GM18951 (cell line): Measurements from ENCODE around the gene SCNN1A.

Experiments used
- POLR2A ChIP-seq: IDR thresholded peaks from 4 replicates; pipeline ENCODE4 v1.6.1; 2011; ENCODE audit warnings: mild to moderate bottlenecking; ENCODE audit not compliant: insufficient read length, insufficient read depth; ENCODE audit errors: extremely low read depth
- in situ Hi-C: fragments of 300-500 bp; cut with MboI; formaldehyde crosslinking; loops from one replicate; pipeline ENCODE4 v1.12.0; 2022; ENCODE audit warnings: low sequenced_read_pairs, mixed read lengths, inconsistent platforms; ENCODE audit not compliant: unreplicated experiment

Gene SCNN1A

DNA sequence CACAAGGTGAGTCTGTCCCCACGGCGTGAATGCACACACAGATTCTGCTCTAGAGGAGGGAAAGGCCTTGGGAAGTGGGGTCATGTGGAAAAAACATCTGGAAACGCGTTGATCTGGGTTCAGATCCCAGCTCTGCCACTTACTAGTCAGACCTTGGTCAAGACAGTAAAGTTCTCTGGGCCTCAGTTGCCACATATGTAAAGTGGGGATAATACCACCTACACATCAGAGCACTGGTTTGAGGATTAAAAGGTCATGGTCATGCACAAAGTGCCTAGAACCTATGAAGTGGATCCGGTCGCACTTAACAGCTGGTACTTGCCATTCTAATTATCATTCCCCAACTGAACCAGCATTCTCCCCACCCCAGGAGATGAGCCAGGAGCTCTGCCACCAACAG, 60.2 kb downstream of the SCNN1A start:
- in situ Hi-C loops, result no loop called here

DNA sequence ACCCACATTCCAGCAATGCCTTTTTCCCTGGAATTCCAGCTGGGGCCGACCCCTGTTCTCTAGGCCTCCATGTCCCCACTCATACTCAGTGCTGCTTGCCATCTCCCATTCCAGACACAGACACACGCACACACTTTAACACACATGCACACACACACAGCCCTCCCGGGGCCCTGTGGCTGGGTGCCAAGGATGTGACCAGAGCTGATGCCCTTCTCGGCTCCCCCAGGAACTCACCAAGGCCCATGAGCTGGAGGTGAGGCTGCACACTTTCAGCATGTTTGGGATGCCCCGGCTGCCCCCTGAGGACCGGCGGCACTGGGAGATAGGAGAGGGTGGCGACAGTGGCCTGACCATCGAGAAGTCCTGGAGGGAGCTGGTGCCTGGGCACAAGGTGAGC, 60.6 kb downstream of the SCNN1A start:
- in situ Hi-C loops, result no loop called here
- TF ChIP-seq POLR2A, result no peak

More for the DNA sequence above, 60.2 kb downstream of the SCNN1A start:
- no peak for TF ChIP-seq POLR2A

- in situ Hi-C loops, result no loop called here
- no peak for TF ChIP-seq POLR2A
Measured at GRCh38 chr12:6313326-6313940, 61.9 kb downstream of the SCNN1A start.

GRCh38 chr12:6312529-6313325, 62.6 kb downstream of the SCNN1A start:
- in situ Hi-C loops, result no loop called here
- TF ChIP-seq POLR2A, result no peak

DNA sequence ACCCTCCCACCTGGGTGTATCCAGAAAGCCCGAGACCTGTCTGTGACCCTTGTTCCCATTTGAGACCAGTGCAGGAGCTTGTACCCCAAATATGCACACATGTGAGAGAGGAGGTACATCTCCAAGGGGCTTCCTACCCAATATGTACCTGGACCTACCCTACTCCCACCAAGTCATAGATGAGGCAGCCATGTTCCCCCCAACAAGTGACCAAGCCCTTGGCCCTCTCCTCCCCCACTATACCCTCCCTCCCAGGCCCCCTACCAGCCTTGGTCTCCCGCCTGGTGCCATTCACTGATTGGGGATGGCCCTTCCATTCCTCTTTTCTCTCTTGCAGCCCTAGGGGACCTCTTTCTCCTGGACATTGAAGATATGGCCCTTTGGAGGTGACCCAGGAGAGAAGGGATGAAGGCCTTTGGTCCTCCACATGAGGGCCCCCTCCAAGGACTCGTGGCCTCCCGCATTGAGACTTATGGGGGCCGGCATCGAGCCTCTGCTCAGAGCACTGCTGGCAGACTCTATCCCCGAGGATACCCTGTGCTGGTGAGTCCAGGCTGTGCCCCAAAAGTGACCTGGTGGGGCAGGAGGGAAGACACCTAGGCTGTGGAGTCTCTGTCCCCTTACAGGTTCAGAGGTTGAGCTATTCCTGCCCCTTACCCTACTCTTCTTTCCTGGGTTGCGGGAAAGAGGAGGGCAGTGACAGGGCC, 63.4 kb downstream of the SCNN1A start:
- no peak for TF ChIP-seq POLR2A
- in situ Hi-C loops, result no loop called here

- in situ Hi-C loops, result no loop called here
- TF ChIP-seq POLR2A, result no peak
Measured at GRCh38 chr12:6310771-6311610, 64.4 kb downstream of the SCNN1A start.

- in situ Hi-C loops, result no loop called here
- no peak for TF ChIP-seq POLR2A
Measured at GRCh38 chr12:6307529-6307928, 67.8 kb downstream of the SCNN1A start.

- no peak for TF ChIP-seq POLR2A
- in situ Hi-C loops, result no loop called here
Measured at GRCh38 chr12:6306599-6307220, 68.7 kb downstream of the SCNN1A start.

DNA sequence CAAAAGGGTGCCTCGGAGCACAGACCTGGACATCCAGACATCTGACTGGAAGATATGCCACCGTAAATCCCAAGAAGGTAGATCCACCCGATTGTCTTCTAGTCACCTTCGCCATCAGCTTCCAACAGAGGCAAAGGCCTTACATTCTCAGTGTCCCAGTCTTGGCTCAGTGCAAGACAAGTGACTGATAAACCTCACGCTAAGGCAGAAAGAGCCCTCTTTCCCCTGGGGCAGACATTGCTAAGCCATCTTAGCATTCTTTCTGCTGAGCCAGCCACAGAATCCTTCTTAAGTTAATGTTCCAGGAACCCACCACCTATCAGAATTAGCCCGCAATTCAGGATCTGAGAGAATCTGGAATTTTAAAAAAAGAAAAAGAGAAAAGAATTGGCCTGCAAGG, 69.2 kb downstream of the SCNN1A start:
- in situ Hi-C loops, result no loop called here

DNA sequence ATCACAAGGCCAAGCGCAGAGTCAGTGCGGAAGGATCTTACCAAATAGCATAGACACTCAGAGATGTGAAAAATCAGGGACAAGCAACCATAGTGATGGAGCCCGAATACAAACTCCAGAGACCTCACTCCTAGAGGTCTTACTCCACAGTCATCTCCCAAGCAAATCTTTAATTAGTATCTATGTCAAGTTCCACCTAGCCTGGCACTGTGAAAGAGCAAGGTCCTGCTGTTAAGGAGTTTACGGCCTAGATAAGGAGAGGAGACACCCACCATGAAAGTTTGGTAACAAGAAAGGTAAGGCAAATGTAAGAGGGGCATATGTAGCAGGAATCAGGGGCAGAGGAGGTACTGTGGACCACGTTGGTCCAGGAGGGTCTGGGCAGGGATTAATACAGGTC, 72.3 kb downstream of the SCNN1A start:
- in situ Hi-C loops, result no loop called here
- TF ChIP-seq POLR2A, result no peak

More for the DNA sequence above, 69.2 kb downstream of the SCNN1A start:
- no peak for TF ChIP-seq POLR2A

- in situ Hi-C loops, result no loop called here
- no peak for TF ChIP-seq POLR2A
Measured at GRCh38 chr12:6302621-6303020, 72.7 kb downstream of the SCNN1A start.

GRCh38 chr12:6301721-6302120, 73.6 kb downstream of the SCNN1A start:
- in situ Hi-C loops, result no loop called here
- no peak for TF ChIP-seq POLR2A
